CD4-positive, alpha-beta T cell treated with Interferon gamma for 1 hour (primary cell): ENCODE results near the gene HNRNPC.
"Not testable (repeated sequence)": the region's sequence is repeated elsewhere in the genome, so short reads cannot be mapped to it uniquely, and the experiment has no call there.

Experiments
- DNase-seq: peaks from one replicate; pipeline ENCODE4 v3.0.0-alpha.2; 2020

Gene HNRNPC

GRCh38 chr14:21268617-21269251, 508 bp downstream of the HNRNPC start:
- DNase-seq: peak; percentile 21

DNA sequence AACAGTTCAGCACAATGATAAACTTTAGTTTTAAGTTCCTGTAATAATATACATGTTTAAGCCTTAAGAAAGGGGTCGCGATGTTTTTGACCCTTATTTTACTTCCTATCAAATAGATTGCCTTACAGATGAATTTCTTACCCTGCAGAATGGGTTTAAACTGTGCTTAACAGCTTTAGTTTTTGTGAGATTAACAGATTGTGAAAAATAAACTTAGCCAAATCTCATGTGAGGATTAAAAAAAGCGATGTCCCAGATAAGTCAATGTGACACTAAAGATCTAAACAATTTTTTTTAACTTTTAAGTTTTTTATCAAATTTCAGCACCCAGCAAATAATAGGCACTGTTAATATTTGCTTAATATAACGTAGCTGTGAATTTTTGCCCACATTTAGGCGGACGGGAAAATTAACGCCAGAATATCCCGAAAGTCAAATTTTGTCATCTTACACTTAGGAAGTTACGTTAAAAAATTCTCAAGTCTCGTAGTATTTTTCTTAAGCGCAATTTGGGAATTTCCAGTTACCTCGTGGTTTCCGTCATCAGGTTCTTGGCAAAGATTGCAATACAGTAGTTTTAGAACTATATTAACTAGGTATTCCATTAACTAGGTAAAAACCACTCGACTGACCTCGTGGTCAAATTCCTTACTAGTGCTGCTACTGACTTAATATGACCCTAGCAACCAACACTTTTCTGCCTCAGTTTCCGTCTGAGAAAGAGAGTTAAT, 1.2 kb downstream of the HNRNPC start:
- no peak for DNase-seq

GRCh38 chr14:21267431-21267845, 1.8 kb downstream of the HNRNPC start:
- DNase-seq: no peak

DNA sequence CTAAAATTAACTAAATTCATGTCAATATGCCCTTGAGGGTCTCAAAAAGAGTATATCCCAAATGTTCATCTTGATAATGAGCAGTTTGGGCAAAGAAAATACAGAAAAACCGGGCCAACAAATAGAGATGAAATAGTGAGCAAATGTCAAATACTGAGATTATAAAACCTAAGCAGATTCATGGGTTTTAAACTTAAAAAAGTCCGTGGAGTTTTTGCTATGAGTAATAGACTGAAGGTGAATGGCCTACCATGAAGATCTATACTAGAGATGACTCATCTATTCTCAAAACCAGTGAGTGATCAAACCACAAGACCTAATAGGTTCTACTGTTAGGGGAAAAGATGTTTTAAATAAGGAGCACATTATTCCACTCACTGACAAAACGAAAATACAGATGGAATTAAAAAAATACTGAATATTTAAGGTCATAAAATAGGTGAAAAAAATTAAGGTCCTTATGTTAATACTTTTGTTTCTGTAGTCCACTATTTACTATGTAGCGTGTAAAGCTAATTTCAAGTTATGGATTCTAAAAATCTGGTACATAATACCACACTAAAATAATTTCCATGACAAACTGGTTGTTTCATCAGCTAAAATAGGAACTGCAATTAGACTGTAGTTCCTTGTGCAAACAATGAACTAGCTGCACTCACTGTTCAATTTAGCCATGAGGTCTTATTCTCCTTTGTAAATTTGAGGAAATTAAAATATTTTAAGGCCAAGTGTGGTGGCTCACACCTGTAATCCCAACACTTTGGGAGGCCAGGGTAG, 5.0 kb downstream of the HNRNPC start:
- DNase-seq: no peak

GRCh38 chr14:21263284-21264024, 5.8 kb downstream of the HNRNPC start:
- no peak for DNase-seq

DNA sequence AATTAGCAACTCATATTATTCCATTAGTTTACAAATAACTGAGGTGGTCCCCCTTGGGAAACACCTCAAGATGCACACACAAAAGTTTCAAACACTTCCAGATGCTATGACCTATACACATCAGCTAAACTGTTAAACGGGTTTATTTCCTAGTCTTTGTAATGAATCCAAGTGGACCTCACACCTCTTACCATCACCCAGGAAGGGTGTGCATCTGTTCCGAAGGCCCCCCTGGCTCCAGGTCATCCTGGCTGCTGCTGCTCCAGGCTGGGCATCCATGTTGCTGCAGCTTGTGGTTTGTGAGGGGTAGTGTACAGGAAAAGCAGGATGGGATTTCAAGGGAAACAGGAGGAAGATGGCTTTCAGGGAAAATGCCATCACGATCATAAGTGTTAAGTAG, 6.8 kb downstream of the HNRNPC start:
- no peak for DNase-seq

GRCh38 chr14:21261824-21262223, 7.4 kb downstream of the HNRNPC start:
- no peak for DNase-seq

- DNase-seq: no peak
These were observed 10.1 kb downstream of the HNRNPC start for GRCh38 chr14:21258889-21259787.

- DNase-seq: no peak
These were observed 11.0 kb downstream of the HNRNPC start for GRCh38 chr14:21258005-21258888.

- DNase-seq: no peak
These were observed 11.8 kb downstream of the HNRNPC start for GRCh38 chr14:21257394-21257909.

GRCh38 chr14:21256539-21257393, 12.5 kb downstream of the HNRNPC start:
- no peak for DNase-seq

DNA sequence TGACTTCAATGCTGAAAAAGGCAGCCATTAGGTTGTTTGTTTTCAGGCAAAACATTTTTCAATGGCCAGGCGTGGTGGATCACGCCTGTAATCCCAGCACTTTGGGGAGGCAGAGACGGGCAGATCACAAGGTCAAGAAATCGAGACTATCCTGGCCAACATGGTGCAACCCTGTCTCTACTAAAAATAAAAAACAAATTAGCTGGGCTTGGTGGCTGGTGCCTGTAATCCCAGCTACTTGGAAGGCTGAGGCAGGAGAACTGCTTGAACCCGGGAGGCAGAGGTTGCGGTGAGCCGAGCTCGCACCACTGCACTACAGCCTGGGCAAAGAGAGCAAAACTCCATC, 13.2 kb downstream of the HNRNPC start:
- DNase-seq: not testable (repeated sequence)

- no peak for DNase-seq
These were observed 13.7 kb downstream of the HNRNPC start for GRCh38 chr14:21255385-21256101.

- no peak for DNase-seq
These were observed 17.1 kb downstream of the HNRNPC start for GRCh38 chr14:21252149-21252548.

- DNase-seq: no peak
These were observed 18.0 kb downstream of the HNRNPC start for GRCh38 chr14:21251215-21251614.

DNA sequence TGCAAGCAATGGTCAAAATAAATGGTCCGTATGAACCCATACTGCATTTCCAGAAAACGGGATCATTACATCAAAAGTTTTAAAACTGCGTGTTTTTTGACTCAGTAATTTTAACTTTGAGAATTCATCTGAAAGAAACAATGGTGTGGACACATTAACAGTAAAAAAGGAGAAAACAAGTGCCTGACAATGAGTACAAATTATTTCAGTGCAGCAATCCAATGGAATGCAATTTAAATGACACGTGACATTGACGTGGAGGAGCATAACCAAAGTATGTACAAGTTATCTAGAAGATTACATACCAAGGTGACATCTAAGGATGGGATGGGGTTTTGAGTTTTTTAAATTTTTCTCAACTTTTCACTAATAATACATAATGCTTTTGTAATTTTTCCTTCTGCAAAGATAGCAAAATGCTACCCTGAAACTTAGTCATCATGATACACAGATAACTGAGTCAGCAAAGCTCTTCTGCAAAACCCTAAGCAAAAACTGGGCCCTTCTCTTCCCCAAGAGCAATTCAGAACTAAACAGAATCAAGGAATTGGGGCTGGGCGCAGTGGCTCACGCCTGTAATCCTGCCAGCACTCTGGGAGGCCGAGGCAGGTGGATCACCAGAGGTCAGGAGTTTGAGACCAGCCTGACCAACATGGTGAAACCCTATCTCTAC, 20.4 kb downstream of the HNRNPC start:
- DNase-seq: no peak

GRCh38 chr14:21248338-21248737, 20.9 kb downstream of the HNRNPC start:
- no peak for DNase-seq

DNA sequence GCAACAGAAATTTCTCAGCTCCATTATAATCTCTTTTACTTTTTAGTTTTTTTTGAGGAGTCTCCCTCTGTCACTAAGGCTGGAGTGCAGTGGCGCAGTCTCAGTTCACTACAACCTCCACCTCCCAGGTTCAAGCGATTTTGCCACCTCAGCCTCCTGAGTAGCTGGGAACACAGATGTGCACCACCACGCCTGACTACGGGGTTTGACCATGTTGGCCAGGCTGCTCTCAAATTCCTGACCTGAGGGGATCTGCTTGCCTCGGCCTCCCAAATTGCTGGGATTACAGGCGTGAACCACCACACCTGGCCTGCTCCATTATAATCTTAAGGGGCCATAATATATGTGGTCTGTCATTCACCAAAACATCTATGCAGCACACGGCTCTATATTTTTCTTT, 23.4 kb downstream of the HNRNPC start:
- DNase-seq: no peak

- no peak for DNase-seq
These were observed 24.7 kb downstream of the HNRNPC start for GRCh38 chr14:21244544-21244943.
